Measurements from ENCODE around the gene TAPT1.
A peak's percentile ranks its signal among the peaks of the same experiment; 100 is the strongest.

The TAPT1 gene

GRCh38 chr4:16142598-16143310 lies 83.5 kb downstream of the TAPT1 start:
- TF ChIP-seq YY1 (IDR thresholded peaks at IDR 0.05; ENCODE audit: low read depth) (no peak), MAX (IDR thresholded peaks at IDR 0.05) (no peak), CEBPB (IDR thresholded peaks at IDR 0.05) (no peak), NFIC (IDR thresholded peaks at IDR 0.05) (no peak), REST (IDR thresholded peaks at IDR 0.05; ENCODE audit: low read depth) (no peak), EP300 (IDR thresholded peaks at IDR 0.05; ENCODE audit: borderline replicate concordance) (no peak), EGR1 (IDR thresholded peaks at IDR 0.05) (no peak), FOXM1 (IDR thresholded peaks at IDR 0.05; ENCODE audit: borderline replicate concordance, low read depth) (no peak), RAD21 (IDR thresholded peaks at IDR 0.05; ENCODE audit: low read depth) (no peak), TAF1 (IDR thresholded peaks at IDR 0.05; ENCODE audit: low read depth) (no peak), USF1 (IDR thresholded peaks at IDR 0.05) (no peak), CREB1 (IDR thresholded peaks at IDR 0.05; ENCODE audit: low read depth) (no peak), TEAD4 (IDR thresholded peaks at IDR 0.05) (no peak), TCF12 (IDR thresholded peaks at IDR 0.05; ENCODE audit: low read depth) (no peak), ZBTB7A (IDR thresholded peaks at IDR 0.05; ENCODE audit: low read depth) (no peak)

- TF ChIP-seq FOXM1 (IDR thresholded peaks at IDR 0.05; ENCODE audit: borderline replicate concordance, low read depth) (peak; percentile 97), REST (IDR thresholded peaks at IDR 0.05; ENCODE audit: low read depth) (0 out of 2 replicates have a peak, but pooled peaks have one; percentile 5), NFIC (IDR thresholded peaks at IDR 0.05) (peak; percentile 100), ZBTB7A (IDR thresholded peaks at IDR 0.05; ENCODE audit: low read depth) (0 out of 2 replicates have a peak, but pooled peaks have one; percentile 45), TEAD4 (IDR thresholded peaks at IDR 0.05) (peak; percentile 98), YY1 (IDR thresholded peaks at IDR 0.05; ENCODE audit: low read depth) (no peak), TCF12 (IDR thresholded peaks at IDR 0.05; ENCODE audit: low read depth) (peak; percentile 98), EGR1 (IDR thresholded peaks at IDR 0.05) (no peak), CREB1 (IDR thresholded peaks at IDR 0.05; ENCODE audit: low read depth) (no peak), USF1 (IDR thresholded peaks at IDR 0.05) (no peak; the same call in 1 of the 2 replicates), MAX (IDR thresholded peaks at IDR 0.05) (peak; percentile 55; the same call in 1 of the 2 replicates), EP300 (IDR thresholded peaks at IDR 0.05; ENCODE audit: borderline replicate concordance) (peak; percentile 99), TAF1 (IDR thresholded peaks at IDR 0.05; ENCODE audit: low read depth) (peak; percentile 37; the same call in 1 of the 2 replicates), RAD21 (IDR thresholded peaks at IDR 0.05; ENCODE audit: low read depth) (no peak), CEBPB (IDR thresholded peaks at IDR 0.05) (peak; percentile 75)
Observed at GRCh38 chr4:16140879-16141249, 85.4 kb downstream of the TAPT1 start.

GRCh38 chr4:16140231-16140878 lies 85.9 kb downstream of the TAPT1 start:
- TF ChIP-seq EP300 (IDR thresholded peaks at IDR 0.05; ENCODE audit: borderline replicate concordance) (no peak), CEBPB (IDR thresholded peaks at IDR 0.05) (no peak), FOXM1 (IDR thresholded peaks at IDR 0.05; ENCODE audit: borderline replicate concordance, low read depth) (no peak), ZBTB7A (IDR thresholded peaks at IDR 0.05; ENCODE audit: low read depth) (no peak), TEAD4 (IDR thresholded peaks at IDR 0.05) (no peak), REST (IDR thresholded peaks at IDR 0.05; ENCODE audit: low read depth) (no peak), TCF12 (IDR thresholded peaks at IDR 0.05; ENCODE audit: low read depth) (no peak)
